BJ (cell line): ENCODE data around the gene TMEM51. TPM values are rescaled to one million over a fixed set of nuclear protein-coding genes. Genes with fewer than 3 reads are reported as not detected.

ENCODE experiments used
- CTCF ChIA-PET: fragments of 350-600 bp; formaldehyde crosslinking; extraction: SDS; loops from one replicate; lab custom pipeline; 2021; ENCODE audit warnings: antibody characterized with exemption, inconsistent platforms; lab: Yijun Ruan, JAX
- POLR2A ChIA-PET: fragments of 300-600 bp; sonication (Branson Sonifier 250); formaldehyde crosslinking; extraction: SDS; loops from one replicate; lab custom pipeline; 2021; ENCODE audit warnings: antibody characterized with exemption; lab: Charles Lee
- DNase-seq: peaks from one replicate; pipeline ENCODE4 v3.0.0-alpha.2; 2011; ENCODE audit warnings: low read depth
- H3K27me3 ChIP-seq: 2 replicates; pipeline ENCODE4 v1.6.0; 2011; ENCODE audit warnings: low read length; ENCODE audit not compliant: control insufficient read depth, insufficient read depth
- H3K36me3 ChIP-seq: 2 replicates; pipeline ENCODE4 v1.5.1; 2011; ENCODE audit warnings: low read length; ENCODE audit not compliant: control insufficient read depth, insufficient read depth
- H3K4me3 ChIP-seq: 2 replicates; pipeline ENCODE4 v1.5.1; 2011; ENCODE audit warnings: low read depth, mild to moderate bottlenecking, control low read depth, low read length
- CTCF ChIP-seq: IDR thresholded peaks from 2 replicates; pipeline ENCODE4 v1.5.1; 2011; ENCODE audit warnings: low read depth, mild to moderate bottlenecking, control low read depth, inconsistent platforms, low read length, moderate library complexity; ENCODE audit not compliant: insufficient read depth
- polyA plus RNA-seq: library from polyadenylated mRNA; depleted of rRNA; stranded (reverse); fragments of >200 nt; gene quantifications from 2 replicates; pipeline ENCODE4 v1.2.3, GENCODE V29; 2011

The TMEM51 gene
- polyA plus RNA-seq, 1 experiment = 2.0 TPM

GRCh38 chr1:15236746-15237145 is 83.2 kb downstream of the TMEM51 start:
- TF ChIP-seq CTCF = no peak
- H3K4me3 ChIP-seq = no peak overlapping the region
- ChIA-PET POLR2A (no interaction called here), CTCF (no interaction called here)
- no peak for DNase-seq
- no peaks in the 10 kb centered on the region for H3K27me3 ChIP-seq
- H3K36me3 ChIP-seq = no peaks in the 10 kb centered on the region

DNA sequence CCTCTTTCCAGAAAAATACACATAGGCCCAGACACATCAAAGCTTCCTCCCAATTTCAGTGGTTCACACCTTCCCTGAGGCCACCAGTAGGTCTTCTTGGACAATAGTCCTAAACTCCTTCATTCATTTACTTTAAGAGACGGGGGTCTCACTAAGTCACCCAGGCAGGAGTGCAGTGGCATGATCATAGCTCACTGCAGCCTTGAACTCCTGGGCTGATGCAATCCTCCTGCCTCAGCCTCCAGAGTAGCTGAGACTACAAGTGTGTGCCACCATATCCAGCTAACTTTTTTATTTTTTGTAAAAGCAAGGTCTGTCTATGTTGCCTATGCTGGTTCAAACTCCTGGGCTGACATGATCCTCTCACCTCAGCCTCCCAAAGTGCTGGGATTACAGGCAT is 85.2 kb downstream of the TMEM51 start:
- DNase-seq = no peak
- peaks cover 4% of the 10 kb centered on the region; the same call in 1 of the 2 replicates for H3K27me3 ChIP-seq
- H3K4me3 ChIP-seq = no peak overlapping the region
- no peaks in the 10 kb centered on the region for H3K36me3 ChIP-seq
- ChIA-PET POLR2A (no interaction called here), CTCF (no interaction called here)
- no peak for TF ChIP-seq CTCF

DNA sequence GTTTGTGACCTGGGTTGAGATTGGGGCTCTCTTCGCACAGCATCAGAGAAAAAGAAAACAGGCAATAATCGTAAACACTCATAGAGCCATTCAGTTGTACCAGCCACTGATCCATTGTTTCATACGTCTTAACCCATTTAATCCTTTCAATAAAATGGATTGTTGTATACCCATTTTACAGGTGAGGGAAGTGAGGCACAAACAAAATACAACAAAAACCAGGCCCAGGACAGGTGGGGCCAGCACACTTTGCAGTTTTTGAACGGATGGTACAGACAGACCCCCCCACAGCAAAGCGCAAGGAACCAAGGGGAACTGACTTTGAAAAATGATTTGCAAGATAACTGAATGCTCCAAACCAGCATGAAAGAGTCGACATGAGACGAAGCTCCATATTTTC is 89.2 kb downstream of the TMEM51 start:
- TF ChIP-seq CTCF = no peak
- Histone ChIP-seq H3K36me3 (no peaks in the 10 kb centered on the region), H3K4me3 (no peak overlapping the region), H3K27me3 (peaks cover 8% of the 10 kb centered on the region)
- ChIA-PET CTCF (no interaction called here), POLR2A (no interaction called here)
- DNase-seq = no peak

- Histone ChIP-seq H3K4me3 (no peak overlapping the region), H3K27me3 (peaks cover 13% of the 10 kb centered on the region), H3K36me3 (no peaks in the 10 kb centered on the region)
- DNase-seq = no peak
- TF ChIP-seq CTCF = no peak
- CTCF ChIA-PET = no interaction called here
- POLR2A ChIA-PET = no interaction called here
Measured at GRCh38 chr1:15243275-15244043, 89.9 kb downstream of the TMEM51 start.

GRCh38 chr1:15244813-15245212 is 91.3 kb downstream of the TMEM51 start:
- CTCF ChIA-PET = interaction anchor here (1.1 kb wide), 1 partner anchor 18 kb away, joined by 3 read pairs; no protein-coding TSS in a partner anchor
- no peak overlapping the region for H3K4me3 ChIP-seq

More at GRCh38 chr1:15244813-15245212, 91.3 kb downstream of the TMEM51 start:
- H3K27me3 ChIP-seq = peaks cover 18% of the 10 kb centered on the region
- POLR2A ChIA-PET = no interaction called here
- no peak for TF ChIP-seq CTCF
- DNase-seq = no peak
- H3K36me3 ChIP-seq = no peaks in the 10 kb centered on the region
